Activated T-cell treated with anti-CD3 and anti-CD28 coated beads, Interleukin-2, amount 50 U/mL, for 48 hours (primary cell): Measurements from ENCODE around the gene NUP155.
"Not testable (repeated sequence)": the region's sequence is repeated elsewhere in the genome, so short reads cannot be mapped to it uniquely, and the experiment has no call there.

Experiments used
- DNase-seq, 2 experiments: peaks; one replicate each; pipeline ENCODE4 v3.0.0-alpha.2; 2020

NUP155 gene

DNA sequence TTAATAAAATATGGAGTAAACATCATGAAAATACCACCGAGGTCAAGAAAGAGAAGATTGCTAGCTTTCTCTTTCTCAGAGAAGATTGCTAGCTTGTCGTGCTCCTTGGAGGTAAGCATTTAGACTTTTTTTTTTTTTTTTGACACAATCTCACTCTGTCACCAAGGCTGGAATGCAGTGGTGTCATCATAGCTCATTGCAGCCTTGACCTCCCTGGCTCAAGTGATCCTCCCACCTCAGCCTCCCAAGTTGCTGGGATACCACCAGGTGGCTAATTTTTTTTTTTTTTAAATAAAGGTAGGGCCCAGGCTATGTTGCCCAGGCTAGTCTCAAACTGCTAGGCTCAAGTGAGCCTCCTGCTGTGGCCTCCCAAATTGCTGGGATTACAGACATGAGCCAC lies 95.4 kb downstream of the NUP155 start:
- no peak for DNase-seq

DNA sequence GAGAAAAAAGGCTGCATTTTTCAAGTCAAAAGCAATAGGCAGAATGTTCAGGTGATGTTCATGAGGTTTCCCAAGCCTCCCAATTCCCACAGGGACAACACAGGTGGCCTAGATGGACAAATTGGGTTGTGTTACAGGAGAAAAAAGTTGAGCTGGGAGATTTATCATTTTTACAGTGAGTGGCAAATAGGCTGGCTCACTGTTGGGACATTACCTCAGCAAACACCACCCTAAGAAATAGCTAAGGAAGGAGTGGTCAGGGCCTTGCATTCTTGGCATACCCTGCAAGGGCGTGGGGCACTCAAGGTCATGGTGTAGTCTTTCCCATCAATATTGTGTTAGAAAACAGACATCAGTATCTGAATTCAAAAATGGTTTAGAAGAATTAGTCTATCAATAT lies 98.4 kb downstream of the NUP155 start:
- no peak for DNase-seq

DNA sequence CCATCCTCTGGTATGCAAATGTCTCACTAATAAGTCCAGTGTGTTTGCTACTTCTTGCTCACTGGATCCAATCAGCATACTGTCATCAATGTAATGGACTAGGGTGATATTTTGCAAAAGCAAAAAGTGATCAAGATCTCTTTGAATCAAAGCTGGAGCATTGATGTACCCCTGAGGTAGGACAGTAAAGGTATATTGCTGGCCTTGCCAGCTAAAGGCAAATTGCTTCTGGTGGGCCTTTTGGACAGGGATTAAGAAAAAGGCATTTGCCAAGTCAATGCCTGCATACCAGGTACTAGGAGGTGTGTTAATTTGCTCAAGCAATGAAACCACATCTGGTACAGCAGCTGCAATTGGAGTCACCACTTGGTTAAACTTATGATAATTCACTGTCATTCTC lies 102.8 kb downstream of the NUP155 start:
- DNase-seq: not testable (repeated sequence)

DNA sequence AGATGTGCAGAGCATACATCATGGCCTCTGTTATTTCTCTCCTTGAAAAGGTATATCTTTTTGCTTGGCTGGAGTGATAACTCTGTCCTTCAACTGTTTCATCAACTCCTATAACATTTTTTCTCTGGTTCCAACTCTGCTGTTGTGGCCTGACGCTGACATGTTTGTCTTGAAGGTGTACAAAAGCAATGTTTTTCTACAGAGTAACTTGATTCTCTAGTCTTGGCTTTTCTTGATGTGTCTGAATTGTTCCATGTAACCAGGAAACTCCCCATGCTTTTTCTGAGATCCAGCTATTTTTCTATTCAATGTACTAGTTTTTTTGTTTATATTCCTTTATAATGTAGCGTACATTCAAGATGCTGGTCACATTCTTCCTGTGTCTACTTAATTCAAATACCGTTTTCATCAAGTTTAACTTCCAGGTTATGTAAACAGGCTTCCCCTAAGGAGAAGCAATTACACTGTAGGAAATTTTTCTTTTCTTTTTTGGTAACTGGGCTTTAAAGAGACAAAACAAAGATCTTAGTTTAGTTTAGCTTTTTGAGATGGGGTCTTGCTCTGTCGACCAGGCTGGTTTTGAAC lies 115.0 kb downstream of the NUP155 start:
- DNase-seq: no peak

DNA sequence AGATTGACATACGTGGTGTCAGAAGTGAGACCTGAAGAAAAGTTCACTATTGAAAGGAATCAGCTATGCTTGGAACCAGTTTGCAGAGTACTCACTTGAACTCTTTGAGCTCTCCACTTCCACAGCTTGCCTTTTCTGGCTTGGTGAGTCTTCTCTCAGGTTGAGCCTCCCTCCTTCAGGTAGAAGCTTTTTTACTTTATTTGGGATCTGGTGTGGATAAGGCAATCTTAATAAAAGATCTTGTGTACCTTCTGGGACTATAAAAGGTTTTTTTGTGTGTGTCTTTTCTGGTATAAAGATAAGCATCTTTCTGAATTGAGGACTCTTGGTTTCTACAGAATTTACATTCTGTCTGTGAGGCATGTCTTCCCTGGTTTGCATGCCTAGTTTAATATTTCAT lies 116.3 kb downstream of the NUP155 start:
- DNase-seq: no peak

DNA sequence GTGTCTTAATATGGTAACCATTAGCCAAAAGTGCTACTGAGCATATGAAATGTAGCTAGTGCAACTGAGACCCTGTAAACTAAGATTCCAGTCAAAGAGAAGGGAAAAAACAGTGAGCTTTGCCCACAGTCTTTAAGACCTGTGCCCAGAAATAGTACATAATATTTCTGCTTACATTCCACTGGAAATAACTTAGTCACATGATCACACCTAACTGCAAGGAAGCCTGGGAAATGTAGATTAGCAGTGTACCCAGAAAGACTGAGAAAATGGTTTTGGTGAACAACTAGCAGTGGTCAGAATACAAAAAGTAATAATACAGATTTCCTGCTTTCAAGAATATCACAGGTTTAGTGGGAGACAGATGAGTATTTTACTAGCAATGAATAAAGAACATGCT lies 119.2 kb downstream of the NUP155 start:
- DNase-seq: no peak

DNA sequence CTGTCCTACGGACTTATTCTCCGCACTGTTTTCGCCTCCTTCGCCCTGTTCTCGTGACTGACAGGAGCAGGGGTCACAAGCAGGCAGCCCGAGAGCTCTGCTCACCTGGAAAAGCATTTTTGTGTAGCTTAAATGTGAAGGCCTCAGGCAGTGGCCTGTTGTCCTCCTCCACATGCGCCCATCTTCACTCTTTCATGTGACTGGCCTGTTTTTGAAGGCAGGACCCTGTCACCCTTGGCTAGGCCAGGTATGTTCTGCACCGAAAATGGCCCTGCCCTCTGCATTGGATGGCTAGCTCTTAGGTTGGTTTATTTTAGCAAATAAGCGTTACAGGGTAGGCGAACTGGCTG lies 121.1 kb downstream of the NUP155 start:
- no peak for DNase-seq

DNA sequence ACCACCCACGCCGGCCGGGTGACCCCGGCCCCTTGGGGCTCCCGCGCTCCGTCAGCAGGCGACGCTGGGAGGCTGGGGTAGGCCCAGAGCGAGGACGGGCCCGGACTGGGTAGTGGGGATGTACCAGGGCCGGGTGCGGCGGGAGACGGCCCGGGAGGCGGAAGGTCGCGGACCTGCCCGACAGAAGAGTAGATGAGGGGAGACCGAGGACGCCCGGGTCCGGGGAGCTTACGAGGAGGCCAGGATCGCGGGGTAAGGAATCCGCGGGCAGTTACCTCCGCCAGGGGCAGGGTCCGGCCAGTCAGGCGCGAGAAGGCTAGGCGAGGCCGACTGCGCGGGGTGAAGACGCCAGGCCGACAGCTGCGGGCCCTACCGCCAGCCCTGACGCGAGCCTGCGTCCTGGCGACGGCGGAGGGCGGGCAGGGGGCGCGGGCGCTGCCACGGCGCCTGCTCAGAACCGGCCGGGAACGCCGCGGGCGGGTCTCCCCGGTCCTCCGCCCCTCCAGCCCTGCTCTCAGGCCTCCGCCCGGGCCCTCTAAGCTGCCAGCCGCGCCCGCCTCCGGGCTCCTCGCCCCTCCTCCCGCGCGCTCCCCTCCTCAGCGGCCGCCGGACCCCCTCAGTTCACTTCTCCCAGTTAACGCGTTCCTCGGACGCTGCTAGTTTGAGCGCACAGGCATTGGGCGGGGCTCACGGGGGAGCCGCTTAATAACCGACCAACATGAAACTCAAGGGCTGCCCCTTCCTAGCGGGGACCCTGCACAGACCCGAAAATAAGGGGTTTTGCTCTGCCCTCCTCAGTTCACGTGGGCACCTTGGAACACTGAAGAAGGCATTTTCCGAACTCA lies 121.7 kb downstream of the NUP155 start, which contains the start of gene CPLANE1:
Gene CPLANE1, minus strand, starts transcription at position 407 of the 845 bp plus-strand sequence. CDS start 1,678 bp downstream, outside the sequence.
- peak; percentile 69 to 79 for DNase-seq

DNA sequence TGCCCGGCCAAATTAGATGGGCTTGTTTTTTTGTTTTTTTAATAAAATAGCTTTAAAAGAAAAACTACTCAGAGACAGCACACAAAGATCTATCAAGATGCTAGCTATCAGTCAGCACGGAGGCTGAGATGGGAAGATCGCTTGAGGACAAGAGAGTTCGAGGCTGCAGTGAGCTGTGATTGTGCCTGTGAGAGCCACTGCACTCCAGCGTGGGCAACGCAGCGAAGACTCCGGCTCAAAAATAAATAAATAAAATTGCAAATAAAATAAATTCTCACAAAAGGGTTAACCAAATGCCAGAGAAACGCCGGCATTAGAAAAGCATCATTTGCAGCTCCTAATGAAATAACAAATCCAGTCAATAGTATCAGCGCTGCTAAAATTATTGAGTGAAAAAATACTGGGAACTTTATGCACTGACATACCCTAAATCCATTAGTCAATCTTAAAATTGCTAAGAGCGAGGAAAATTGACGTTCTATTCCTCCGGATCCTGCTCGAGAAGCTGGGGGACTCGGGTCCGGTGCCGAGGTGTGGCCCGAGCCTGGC lies 122.4 kb downstream of the NUP155 start:
- DNase-seq: peak in 1 of 2 experiments; percentile 23

DNA sequence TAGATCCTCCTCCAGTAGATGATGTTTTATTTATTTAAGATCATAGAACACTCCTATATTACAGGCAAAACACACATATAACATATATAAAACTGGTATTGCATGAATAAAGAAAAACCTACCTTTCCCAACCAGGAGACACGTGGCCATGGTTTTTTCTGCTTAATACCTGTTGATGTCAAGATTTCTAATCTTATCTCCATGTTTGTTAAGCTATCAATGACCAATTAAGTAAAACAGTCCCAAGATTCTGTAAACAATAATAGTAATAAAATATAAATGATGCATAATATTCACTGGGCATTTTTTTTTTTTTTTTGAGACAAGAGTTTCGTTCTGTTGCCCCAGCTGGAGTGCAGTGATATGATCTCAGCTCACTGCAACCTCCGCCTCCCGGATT lies 123.4 kb downstream of the NUP155 start:
- no peak for DNase-seq

DNA sequence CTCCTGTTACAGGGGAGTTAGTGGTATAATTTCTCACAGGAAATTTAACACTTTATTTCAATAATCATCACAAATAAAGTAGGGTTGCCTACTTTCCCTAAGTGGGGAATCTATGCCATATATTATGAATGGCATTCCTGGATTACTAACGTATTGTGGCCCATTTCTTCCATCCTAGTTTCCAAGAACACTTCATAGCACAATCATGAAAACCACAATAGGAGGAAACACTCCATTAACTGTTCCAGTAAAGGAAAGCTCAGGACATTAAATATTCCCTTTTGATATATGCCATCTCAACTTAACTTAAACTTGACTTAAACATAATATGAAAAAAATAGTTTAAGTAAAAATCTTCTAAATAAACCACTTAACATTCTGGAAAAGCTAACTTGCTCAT lies 123.9 kb downstream of the NUP155 start:
- DNase-seq: no peak
